Right kidney (tissue), 1 donor: ENCODE measurements around the gene SLC9A9.
"Not testable (repeated sequence)": the region's sequence is repeated elsewhere in the genome, so short reads cannot be mapped to it uniquely, and the experiment has no call there.

Experiments used
- DNase-seq: peaks from one replicate; pipeline ENCODE4 v3.0.0-alpha.2; 2016

The SLC9A9 gene

DNA sequence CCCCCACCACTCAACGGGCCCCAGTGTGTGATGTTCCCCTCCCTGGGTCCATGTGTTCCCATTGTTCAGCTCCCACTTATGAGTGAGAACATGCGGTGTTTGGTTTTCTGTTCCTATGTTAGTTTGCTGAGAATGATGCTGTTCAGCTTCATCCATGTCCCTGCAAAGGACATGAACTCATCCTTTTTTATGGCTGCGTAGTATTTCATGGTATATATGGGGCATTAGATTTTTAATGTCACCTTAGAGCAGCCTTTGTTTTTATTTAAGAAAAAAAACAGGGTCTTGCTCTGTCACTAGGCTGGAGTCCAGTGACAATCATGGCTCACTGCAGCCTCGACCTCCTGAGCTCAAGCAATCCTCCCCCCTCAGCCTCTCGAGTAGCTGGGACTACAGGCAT, 568.7 kb downstream of the SLC9A9 start:
- DNase-seq = not testable (repeated sequence)

GRCh38 chr3:143278721-143279120, 569.5 kb downstream of the SLC9A9 start:
- DNase-seq = no peak

DNA sequence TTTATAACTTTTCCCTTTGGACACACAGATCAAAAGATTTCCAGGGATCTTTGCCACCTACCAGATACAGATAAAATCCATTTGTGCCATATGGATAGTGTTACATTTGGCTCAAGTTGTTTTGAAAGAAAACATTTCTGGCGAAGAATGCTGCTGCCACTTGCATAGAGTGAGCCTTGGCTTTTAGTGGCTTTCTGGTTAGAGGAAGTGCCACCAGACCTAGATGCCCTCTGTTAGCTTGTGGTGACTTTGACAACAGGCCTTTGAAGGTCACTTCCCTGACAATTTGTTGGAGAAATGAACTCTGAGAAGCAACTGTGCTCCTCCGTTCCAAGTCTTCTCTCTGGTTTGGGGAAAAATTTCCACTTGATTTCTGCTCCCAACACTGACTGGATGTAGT, 570.7 kb downstream of the SLC9A9 start:
- no peak for DNase-seq

GRCh38 chr3:143276592-143276991, 571.7 kb downstream of the SLC9A9 start:
- no peak for DNase-seq

DNA sequence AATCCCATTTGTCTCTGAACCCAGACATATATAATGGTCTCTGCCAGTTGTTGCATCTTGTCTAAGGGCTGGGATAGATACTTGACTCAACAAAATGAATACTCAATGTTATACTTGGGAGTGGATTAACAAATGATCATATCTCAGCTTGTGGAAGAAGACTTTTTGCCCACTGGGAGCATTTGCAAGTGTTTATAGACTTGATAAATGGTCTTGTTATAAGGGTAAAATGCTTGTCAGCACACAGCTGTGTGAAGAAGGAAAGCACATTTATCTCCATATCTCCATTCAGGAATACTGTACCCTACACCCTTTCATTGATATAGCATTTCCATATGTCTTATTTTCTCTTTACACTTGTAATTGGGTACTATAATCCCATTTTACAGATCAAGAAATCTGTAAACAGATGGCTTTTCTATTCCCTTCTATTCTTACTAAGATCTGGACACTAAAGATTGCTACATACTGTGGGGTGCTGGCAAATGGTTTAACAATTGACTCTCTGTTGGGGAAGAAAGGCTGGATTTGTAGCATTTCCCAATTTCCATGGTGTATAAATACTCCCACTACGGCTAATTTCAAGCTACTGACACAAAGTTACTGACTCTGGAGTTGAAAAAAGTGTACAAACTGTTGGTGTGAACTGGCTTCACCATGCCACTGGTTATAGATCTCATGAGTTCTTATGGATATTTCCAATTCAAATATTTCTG, 574.1 kb downstream of the SLC9A9 start:
- DNase-seq = no peak

DNA sequence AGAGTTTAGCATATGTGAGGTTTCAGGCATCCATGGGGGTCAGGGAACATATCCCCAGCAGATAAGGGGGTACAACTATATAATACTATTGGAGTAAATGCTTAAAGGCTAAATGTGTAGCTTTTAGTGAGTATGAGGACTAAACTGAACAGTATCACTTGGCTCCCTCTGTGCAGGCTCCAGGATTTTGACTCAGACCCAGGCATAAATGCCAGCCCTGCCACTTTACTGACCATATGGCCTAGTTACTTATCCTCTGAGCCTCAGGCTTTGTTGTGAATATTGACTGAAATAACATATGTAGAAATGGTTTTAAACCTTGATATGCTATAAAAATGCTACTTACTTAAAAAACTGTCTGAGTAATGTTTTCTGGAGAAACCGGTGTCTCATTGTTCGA, 577.1 kb downstream of the SLC9A9 start:
- DNase-seq = no peak

DNA sequence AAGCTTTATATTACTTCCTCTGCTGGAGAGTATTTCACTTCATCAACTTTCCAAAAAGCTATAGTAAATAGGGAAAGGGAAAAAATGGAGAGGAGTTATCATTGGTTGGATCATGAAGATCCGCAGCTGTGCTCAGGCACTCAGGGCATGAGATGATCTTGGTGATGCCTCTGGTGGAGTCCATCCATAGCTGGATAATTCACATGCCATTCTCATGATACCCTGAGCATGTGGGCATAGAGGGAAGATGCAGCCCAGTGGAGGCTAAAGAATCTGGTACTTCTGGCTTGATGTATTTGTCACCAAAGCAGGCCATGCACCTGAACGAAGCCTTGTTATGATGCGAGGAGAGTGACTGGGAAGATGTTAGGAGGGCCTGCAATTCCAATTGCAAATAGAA, 578.5 kb downstream of the SLC9A9 start:
- DNase-seq = no peak

GRCh38 chr3:143267989-143268388, 580.3 kb downstream of the SLC9A9 start:
- no peak for DNase-seq

- no peak for DNase-seq
Observed at GRCh38 chr3:143266927-143267326, 581.3 kb downstream of the SLC9A9 start.

DNA sequence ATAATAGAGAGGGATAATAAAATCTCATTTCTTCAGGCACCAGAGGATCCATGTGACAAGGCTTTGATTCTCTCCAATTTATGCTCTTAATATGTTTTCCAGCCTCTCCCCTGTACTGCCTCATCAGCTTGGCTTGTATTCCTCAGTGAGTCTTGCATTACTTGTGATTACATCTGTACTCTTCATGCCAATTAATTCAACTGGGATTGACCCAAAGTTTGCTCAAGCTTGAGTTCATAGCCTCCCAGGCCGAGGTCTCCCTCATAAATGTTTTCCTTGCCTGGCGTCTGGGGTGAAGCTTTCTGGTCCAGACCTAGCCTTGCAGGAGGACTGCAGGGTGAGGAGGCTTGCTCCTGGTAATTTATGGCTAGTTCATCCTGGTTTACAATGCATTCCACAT, 581.8 kb downstream of the SLC9A9 start:
- DNase-seq = no peak

GRCh38 chr3:143265501-143266070, 582.7 kb downstream of the SLC9A9 start:
- DNase-seq = no peak

GRCh38 chr3:143263852-143264513, 584.3 kb downstream of the SLC9A9 start:
- DNase-seq = no peak

DNA sequence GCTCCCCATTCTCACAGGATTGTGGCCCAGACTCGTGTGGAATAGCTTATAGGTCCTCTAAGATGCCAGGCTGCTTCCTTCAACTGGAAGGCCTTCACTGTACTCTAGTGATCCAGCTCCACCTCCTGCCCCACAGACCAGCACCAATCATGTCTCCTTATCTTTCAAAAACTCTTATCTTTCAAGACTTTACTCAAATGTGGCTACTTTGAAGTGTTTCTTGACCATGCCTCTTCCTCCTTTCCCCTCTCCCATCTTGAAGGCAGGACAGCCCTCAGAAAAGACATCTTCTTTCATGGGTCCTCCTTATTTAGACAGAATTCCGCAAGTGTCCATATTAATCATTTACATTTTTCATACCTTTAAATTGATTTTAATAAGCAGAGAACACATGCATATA, 586.4 kb downstream of the SLC9A9 start:
- no peak for DNase-seq

DNA sequence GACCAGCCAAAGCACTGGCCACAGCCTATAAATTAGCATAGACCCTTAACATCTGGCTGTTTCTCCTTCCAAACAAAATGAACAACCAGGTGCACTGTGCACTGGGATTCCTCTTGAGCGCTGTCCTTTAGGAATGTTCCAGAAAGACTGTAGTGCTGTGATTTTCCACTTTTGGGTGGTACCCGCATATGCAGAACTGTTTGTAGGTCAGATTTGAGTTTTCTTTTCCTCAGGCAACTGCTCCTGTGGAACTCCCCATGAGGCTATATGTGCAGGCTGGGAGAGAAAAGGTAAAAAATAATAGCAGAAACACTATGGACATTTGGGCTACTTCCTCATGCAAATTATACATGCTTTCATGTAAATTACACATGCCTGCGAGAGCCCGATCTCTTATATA, 589.6 kb downstream of the SLC9A9 start:
- DNase-seq = no peak

DNA sequence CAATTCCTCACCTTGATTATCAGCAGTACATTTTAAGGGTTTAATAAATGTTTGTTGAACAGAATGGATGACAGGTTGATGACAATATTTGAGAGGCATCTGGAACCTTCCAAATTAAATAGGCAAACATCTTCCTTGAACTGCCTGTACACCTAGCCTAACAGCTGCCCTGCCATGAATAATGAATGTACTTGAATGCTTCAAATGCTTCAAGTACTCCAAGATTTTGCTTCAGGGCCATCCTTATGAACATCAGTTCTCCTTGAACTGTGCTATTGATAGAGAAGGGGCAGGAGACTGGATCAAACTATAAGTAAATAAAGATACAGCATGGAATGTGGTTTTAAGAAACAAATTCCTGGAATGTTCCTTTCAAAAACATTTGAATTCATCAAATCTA, 591.9 kb downstream of the SLC9A9 start:
- DNase-seq = no peak

- DNase-seq = no peak
Observed at GRCh38 chr3:143255739-143256138, 592.5 kb downstream of the SLC9A9 start.

DNA sequence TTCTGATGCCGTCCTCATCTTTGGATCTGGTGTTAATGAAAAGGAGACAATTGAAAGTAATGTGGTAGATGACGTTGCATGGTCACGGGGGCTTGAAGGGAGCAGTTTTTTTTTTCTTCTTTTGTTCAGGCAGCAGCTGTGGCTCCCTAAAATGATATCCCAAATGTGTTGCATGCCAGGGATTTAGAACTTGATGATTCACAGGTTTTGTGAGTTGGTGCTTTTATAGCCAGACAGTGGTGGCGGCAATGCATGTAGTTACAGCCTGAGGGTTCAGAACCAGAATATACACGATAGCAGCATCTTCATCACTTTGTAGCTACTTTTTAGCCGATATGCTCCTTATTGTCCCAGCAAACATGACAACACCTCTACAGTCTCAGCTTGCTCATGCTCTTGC, 595.3 kb downstream of the SLC9A9 start:
- DNase-seq = no peak

GRCh38 chr3:143249014-143249413, 599.3 kb downstream of the SLC9A9 start:
- DNase-seq = no peak

DNA sequence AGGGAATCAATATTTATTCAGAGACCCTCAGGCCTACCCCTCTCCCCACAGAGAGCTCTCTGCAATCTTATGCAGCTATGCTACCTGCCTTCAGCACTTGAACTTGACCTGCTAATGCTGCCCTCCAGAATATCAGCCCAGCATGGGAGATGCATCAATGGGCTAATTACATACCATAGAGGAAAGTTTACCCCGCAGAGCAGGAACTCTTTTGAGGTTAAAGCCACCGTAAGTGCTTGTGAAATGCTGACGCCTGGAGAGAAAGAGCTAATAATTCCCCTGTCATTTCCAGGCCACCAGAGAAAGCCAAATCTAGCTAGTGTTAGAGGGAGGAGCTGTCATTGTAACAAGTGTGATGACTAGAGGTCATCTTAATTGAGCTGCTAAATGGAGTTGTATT, 601.2 kb downstream of the SLC9A9 start:
- DNase-seq = no peak

- DNase-seq = no peak
Observed at GRCh38 chr3:143245692-143246091, 602.6 kb downstream of the SLC9A9 start.

- DNase-seq = no peak
Observed at GRCh38 chr3:143244516-143245063, 603.7 kb downstream of the SLC9A9 start.

GRCh38 chr3:143243686-143244085, 604.6 kb downstream of the SLC9A9 start:
- DNase-seq = no peak

- no peak for DNase-seq
Observed at GRCh38 chr3:143242691-143243090, 605.6 kb downstream of the SLC9A9 start.

DNA sequence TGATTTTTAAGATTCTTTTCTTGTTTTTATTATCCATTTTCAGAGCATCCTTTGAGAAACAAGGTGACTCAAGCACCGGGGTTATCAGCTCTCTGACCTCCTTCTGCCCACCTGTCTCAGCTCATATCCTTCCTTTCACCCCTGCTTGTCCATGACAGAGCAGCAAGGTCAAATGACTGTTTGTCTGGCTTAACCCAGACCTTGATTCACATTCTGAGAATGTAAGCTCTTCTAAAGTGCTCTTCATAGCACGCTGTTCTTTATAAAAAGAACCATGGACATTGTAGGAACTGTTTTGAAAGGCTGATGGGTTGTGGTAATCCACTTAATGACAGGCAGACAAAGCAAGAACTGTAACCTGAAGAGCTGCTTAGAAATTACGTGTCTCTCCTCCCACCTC, 606.2 kb downstream of the SLC9A9 start:
- no peak for DNase-seq
